ENCODE results near the gene LARP4B. TPM values are rescaled to one million over a fixed set of nuclear protein-coding genes. Genes with fewer than 3 reads are reported as not detected.

The LARP4B gene
- total RNA-seq, 1 donor from 2014 or later, result 101 TPM

GRCh38 chr10:909831-910230 is 21.7 kb downstream of the LARP4B start:
- peak; percentile 66 for DNase-seq (ENCODE audit: low read depth)
- Mint-ChIP-seq H3K36me3 (ENCODE audit: low read depth, unreplicated experiment) (peaks cover 5% of the 10 kb centered on the region), H3K27me3 (ENCODE audit: low read depth, unreplicated experiment) (no peaks in the 10 kb centered on the region), H3K9me3 (ENCODE audit: unreplicated experiment) (no peaks in the 10 kb centered on the region), H3K4me1 (ENCODE audit: low read depth, unreplicated experiment) (peaks cover 40% of the 10 kb centered on the region), H3K27ac (ENCODE audit: unreplicated experiment) (peak overlapping the region; percentile 76), H3K4me3 (ENCODE audit: unreplicated experiment) (no peak overlapping the region)
- H3K9me3 ChIP-seq (ENCODE audit: insufficient read depth, low read depth, low read length), result no peaks in the 10 kb centered on the region
- no peak overlapping the region for H3K9ac ChIP-seq (ENCODE audit: low read length)
- H3K4me2 ChIP-seq (ENCODE audit: low read length), result no peak overlapping the region
- H4K20me1 ChIP-seq (ENCODE audit: insufficient read depth, low read length), result peaks cover 80% of the 10 kb centered on the region
- peak overlapping the region; percentile 13 for H3K27ac ChIP-seq (ENCODE audit: low read depth, low read length)
- no peak overlapping the region for H2AFZ ChIP-seq (ENCODE audit: low read depth, low read length)
- peaks cover 3% of the 10 kb centered on the region for H3K36me3 ChIP-seq (ENCODE audit: insufficient read depth, low read length)
- peaks cover 88% of the 10 kb centered on the region for H3K79me2 ChIP-seq (ENCODE audit: insufficient read depth, low read length)
- no peak overlapping the region for H3K4me3 ChIP-seq (ENCODE audit: insufficient read depth, low read depth, low read length)
- FAIRE-seq, result no peak
- TF ChIP-seq EZH2 (IDR thresholded peaks at IDR 0.05; ENCODE audit: insufficient read depth, low read length) (no peak), CTCF (IDR thresholded peaks at IDR 0.05; ENCODE audit: insufficient read depth, low read depth, low read length) (no peak)
- H3K27me3 ChIP-seq (ENCODE audit: insufficient read depth, low read length), result no peaks in the 10 kb centered on the region
- H3K4me1 ChIP-seq (ENCODE audit: insufficient read depth, low read length), result peaks cover 3% of the 10 kb centered on the region

- no peak overlapping the region for H3K4me3 ChIP-seq (ENCODE audit: insufficient read depth, low read depth, low read length)
- FAIRE-seq (no peak), DNase-seq (ENCODE audit: low read depth) (no peak)
- H3K9me3 ChIP-seq (ENCODE audit: insufficient read depth, low read depth, low read length), result no peaks in the 10 kb centered on the region
- Mint-ChIP-seq H3K36me3 (ENCODE audit: low read depth, unreplicated experiment) (peaks cover 13% of the 10 kb centered on the region), H3K4me3 (ENCODE audit: unreplicated experiment) (no peak overlapping the region), H3K27ac (ENCODE audit: unreplicated experiment) (no peak overlapping the region), H3K4me1 (ENCODE audit: low read depth, unreplicated experiment) (peaks cover 44% of the 10 kb centered on the region), H3K9me3 (ENCODE audit: unreplicated experiment) (no peaks in the 10 kb centered on the region), H3K27me3 (ENCODE audit: low read depth, unreplicated experiment) (no peaks in the 10 kb centered on the region)
- H3K4me1 ChIP-seq (ENCODE audit: insufficient read depth, low read length), result peaks cover 3% of the 10 kb centered on the region
- no peak overlapping the region for H3K27ac ChIP-seq (ENCODE audit: low read depth, low read length)
- H4K20me1 ChIP-seq (ENCODE audit: insufficient read depth, low read length), result peaks cover 81% of the 10 kb centered on the region
- no peak overlapping the region for H2AFZ ChIP-seq (ENCODE audit: low read depth, low read length)
- H3K9ac ChIP-seq (ENCODE audit: low read length), result no peak overlapping the region
- H3K36me3 ChIP-seq (ENCODE audit: insufficient read depth, low read length), result peaks cover 2% of the 10 kb centered on the region
- no peak overlapping the region for H3K4me2 ChIP-seq (ENCODE audit: low read length)
- no peaks in the 10 kb centered on the region for H3K27me3 ChIP-seq (ENCODE audit: insufficient read depth, low read length)
- TF ChIP-seq EZH2 (IDR thresholded peaks at IDR 0.05; ENCODE audit: insufficient read depth, low read length), result no peak
- TF ChIP-seq CTCF (IDR thresholded peaks at IDR 0.05; ENCODE audit: insufficient read depth, low read depth, low read length), result no peak
- H3K79me2 ChIP-seq (ENCODE audit: insufficient read depth, low read length), result peaks cover 88% of the 10 kb centered on the region
Observed at GRCh38 chr10:905972-906371, 25.5 kb downstream of the LARP4B start.

DNA sequence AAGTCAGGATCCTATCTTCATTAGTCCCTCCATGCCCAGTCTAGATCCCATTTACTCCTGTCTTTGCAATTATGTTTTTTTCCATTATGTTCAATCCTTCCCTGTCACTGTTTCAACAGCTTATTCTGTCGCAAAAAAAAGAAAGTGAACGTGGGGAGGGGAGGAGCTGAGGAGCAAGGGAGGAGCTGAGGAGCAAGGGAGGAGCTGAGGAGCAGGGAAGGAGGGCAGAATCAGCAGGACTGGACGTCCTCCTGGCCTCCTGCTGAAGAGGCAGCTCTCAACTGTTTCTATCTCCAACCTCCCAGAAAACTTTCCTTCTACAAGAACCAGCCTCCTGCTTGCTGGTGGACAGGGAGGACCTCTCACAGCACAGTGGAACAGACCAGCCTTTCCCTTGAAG is 26.0 kb downstream of the LARP4B start:
- peaks cover 42% of the 10 kb centered on the region for H3K4me1 Mint-ChIP-seq (ENCODE audit: low read depth, unreplicated experiment)
- H3K4me2 ChIP-seq (ENCODE audit: low read length), result no peak overlapping the region
- H3K27me3 Mint-ChIP-seq (ENCODE audit: low read depth, unreplicated experiment), result no peaks in the 10 kb centered on the region
- H3K79me2 ChIP-seq (ENCODE audit: insufficient read depth, low read length), result peaks cover 86% of the 10 kb centered on the region
- peaks cover 3% of the 10 kb centered on the region for H3K4me1 ChIP-seq (ENCODE audit: insufficient read depth, low read length)
- no peak overlapping the region for H3K27ac Mint-ChIP-seq (ENCODE audit: unreplicated experiment)
- TF ChIP-seq CTCF (IDR thresholded peaks at IDR 0.05; ENCODE audit: insufficient read depth, low read depth, low read length) (no peak), EZH2 (IDR thresholded peaks at IDR 0.05; ENCODE audit: insufficient read depth, low read length) (no peak)
- no peaks in the 10 kb centered on the region for H3K9me3 Mint-ChIP-seq (ENCODE audit: unreplicated experiment)
- no peak overlapping the region for H3K27ac ChIP-seq (ENCODE audit: low read depth, low read length)
- H3K9me3 ChIP-seq (ENCODE audit: insufficient read depth, low read depth, low read length), result no peaks in the 10 kb centered on the region
- no peak overlapping the region for H2AFZ ChIP-seq (ENCODE audit: low read depth, low read length)
- H3K4me3 Mint-ChIP-seq (ENCODE audit: unreplicated experiment), result no peak overlapping the region
- no peaks in the 10 kb centered on the region for H3K27me3 ChIP-seq (ENCODE audit: insufficient read depth, low read length)
- no peak for DNase-seq (ENCODE audit: low read depth)
- peaks cover 76% of the 10 kb centered on the region for H4K20me1 ChIP-seq (ENCODE audit: insufficient read depth, low read length)
- H3K36me3 ChIP-seq (ENCODE audit: insufficient read depth, low read length), result no peaks in the 10 kb centered on the region
- no peak overlapping the region for H3K9ac ChIP-seq (ENCODE audit: low read length)
- H3K4me3 ChIP-seq (ENCODE audit: insufficient read depth, low read depth, low read length), result no peak overlapping the region
- no peak for FAIRE-seq
- H3K36me3 Mint-ChIP-seq (ENCODE audit: low read depth, unreplicated experiment), result peaks cover 13% of the 10 kb centered on the region

Measured in astrocyte (in vitro differentiated cells and primary cell).